ENCODE measurements around the gene PTPN23.

GRCh38 chr3:47384425-47384824 is 3.6 kb downstream of the PTPN23 start:
- TF ChIP-seq, protein P1, sequence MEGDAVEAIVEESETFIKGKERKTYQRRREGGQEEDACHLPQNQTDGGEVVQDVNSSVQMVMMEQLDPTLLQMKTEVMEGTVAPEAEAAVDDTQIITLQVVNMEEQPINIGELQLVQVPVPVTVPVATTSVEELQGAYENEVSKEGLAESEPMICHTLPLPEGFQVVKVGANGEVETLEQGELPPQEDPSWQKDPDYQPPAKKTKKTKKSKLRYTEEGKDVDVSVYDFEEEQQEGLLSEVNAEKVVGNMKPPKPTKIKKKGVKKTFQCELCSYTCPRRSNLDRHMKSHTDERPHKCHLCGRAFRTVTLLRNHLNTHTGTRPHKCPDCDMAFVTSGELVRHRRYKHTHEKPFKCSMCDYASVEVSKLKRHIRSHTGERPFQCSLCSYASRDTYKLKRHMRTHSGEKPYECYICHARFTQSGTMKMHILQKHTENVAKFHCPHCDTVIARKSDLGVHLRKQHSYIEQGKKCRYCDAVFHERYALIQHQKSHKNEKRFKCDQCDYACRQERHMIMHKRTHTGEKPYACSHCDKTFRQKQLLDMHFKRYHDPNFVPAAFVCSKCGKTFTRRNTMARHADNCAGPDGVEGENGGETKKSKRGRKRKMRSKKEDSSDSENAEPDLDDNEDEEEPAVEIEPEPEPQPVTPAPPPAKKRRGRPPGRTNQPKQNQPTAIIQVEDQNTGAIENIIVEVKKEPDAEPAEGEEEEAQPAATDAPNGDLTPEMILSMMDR (IDR thresholded peaks at IDR 0.05), result no peak
- TF ChIP-seq POLR2A (IDR thresholded peaks at IDR 0.05), result no peak

Data from heart left ventricle (tissue), 13 donors.